Lower leg skin (tissue), 3 donors: ENCODE measurements around the gene NMUR2.

Experiments used
- POLR2A ChIP-seq, 2 donors: fragments of 450-650 bp; IDR thresholded peaks; one replicate each; pipeline ENCODE4 v1.6.1; 2016 to 2017; ENCODE audit warnings: antibody characterized with exemption in 2 of 2, mild to moderate bottlenecking in 1 of 2, moderate library complexity in 1 of 2
- TF ChIP-seq, protein P1 (sequence below), 3 donors: fragments of 450-650 bp; IDR thresholded peaks; one replicate each; pipeline ENCODE4 v1.5.1; 2016; ENCODE audit warnings: antibody characterized with exemption in 3 of 3, mild to moderate bottlenecking in 3 of 3, moderate library complexity in 2 of 3

DNA sequence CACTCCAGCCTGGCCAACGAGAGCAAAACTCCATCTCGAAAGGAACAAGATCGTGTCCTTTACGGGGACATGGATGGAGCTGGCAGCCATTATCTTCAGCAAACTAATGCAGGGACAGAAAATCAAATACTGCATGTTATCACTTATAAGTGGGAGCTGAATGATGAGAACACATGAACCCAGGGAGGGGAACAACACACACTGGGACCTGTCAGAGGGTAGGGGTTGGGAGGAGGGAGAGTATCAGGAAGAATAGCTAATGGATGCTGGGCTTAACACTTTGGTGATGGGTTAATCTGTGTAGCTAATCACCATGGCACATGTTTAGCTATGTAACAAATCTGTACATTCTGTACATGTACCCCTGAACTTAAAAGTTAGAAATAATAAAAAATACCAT lies 40.9 kb downstream of the NMUR2 start:
- TF ChIP-seq, protein P1, sequence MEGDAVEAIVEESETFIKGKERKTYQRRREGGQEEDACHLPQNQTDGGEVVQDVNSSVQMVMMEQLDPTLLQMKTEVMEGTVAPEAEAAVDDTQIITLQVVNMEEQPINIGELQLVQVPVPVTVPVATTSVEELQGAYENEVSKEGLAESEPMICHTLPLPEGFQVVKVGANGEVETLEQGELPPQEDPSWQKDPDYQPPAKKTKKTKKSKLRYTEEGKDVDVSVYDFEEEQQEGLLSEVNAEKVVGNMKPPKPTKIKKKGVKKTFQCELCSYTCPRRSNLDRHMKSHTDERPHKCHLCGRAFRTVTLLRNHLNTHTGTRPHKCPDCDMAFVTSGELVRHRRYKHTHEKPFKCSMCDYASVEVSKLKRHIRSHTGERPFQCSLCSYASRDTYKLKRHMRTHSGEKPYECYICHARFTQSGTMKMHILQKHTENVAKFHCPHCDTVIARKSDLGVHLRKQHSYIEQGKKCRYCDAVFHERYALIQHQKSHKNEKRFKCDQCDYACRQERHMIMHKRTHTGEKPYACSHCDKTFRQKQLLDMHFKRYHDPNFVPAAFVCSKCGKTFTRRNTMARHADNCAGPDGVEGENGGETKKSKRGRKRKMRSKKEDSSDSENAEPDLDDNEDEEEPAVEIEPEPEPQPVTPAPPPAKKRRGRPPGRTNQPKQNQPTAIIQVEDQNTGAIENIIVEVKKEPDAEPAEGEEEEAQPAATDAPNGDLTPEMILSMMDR (IDR thresholded peaks at IDR 0.05), result no peak
- no peak for TF ChIP-seq POLR2A (IDR thresholded peaks at IDR 0.05)
